HG03469 (cell line): ENCODE measurements around the gene CRACDL.
"Not testable (repeated sequence)": the region's sequence is repeated elsewhere in the genome, so short reads cannot be mapped to it uniquely, and the experiment has no call there.

Source experiments
- ATAC-seq: cut with Tn5 transposase; IDR thresholded peaks from one replicate; pipeline ENCODE4 v1.9.1; 2021; ENCODE audit warnings: mild to moderate bottlenecking, moderate library complexity, moderate number of reproducible peaks; ENCODE audit not compliant: unreplicated experiment

CRACDL gene

DNA sequence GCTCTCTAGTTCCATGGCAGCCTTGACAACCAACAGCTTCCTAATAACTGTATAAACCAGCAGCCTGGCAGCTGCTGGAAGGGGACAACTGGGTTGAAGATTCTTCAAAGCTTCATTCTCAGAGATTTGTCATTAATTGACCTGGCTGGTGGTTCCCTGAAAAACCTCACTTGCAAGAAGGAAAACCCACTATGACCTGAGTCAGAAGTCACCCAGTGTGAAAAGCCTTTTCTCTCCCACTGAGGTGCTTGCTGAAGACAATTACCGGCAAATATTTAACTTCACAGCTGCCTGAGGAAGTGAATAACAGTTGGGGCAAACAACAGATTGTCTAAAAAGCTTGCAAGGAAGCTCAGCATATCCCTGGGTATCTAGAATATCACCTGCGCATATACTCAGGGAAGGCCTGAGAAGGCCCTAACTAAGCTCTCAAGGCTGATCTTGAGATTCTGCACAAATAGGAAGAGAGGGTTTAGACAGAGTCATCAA, 49.9 kb downstream of the CRACDL start:
- ATAC-seq, result no peak

DNA sequence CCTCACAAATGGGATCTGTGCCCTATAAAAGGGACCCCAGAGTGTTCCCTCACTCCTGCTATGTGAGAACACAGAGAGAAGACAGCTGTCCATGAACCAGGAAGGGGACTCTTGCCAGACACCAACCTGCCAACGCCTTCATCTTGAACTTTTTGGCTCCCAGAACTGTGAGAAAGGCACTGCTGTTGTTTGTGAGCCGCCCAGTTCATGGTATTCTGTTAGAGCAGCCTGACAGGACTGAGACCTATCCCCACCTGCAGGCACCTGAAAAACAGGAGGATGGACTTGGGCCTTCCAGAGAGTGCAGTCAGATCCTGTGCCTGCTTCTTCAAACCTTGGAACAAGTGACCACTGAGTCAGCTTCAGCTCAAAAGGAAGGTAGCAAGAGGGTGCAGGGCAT, 51.4 kb downstream of the CRACDL start:
- ATAC-seq, result no peak

DNA sequence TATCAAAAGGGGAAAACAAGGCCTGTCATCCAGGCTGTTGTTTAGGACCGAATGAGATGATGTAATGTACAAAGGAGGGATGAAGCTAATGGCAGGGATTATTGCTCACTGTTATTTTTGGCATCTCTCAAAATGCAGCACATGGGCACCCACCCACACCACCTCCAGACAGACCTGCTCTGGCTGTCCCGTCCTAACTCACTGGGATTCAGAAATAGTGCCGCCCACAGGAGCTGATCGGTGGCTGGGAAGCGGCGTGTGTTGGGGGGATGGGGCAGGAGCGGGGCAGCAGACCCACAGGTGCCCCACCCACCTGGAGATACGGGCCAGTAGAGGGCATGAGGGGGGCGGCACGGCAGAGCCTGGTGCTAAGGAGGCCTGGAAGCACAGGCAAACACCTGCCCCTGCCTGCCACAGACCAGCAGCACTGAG, 52.2 kb downstream of the CRACDL start:
- no peak for ATAC-seq

DNA sequence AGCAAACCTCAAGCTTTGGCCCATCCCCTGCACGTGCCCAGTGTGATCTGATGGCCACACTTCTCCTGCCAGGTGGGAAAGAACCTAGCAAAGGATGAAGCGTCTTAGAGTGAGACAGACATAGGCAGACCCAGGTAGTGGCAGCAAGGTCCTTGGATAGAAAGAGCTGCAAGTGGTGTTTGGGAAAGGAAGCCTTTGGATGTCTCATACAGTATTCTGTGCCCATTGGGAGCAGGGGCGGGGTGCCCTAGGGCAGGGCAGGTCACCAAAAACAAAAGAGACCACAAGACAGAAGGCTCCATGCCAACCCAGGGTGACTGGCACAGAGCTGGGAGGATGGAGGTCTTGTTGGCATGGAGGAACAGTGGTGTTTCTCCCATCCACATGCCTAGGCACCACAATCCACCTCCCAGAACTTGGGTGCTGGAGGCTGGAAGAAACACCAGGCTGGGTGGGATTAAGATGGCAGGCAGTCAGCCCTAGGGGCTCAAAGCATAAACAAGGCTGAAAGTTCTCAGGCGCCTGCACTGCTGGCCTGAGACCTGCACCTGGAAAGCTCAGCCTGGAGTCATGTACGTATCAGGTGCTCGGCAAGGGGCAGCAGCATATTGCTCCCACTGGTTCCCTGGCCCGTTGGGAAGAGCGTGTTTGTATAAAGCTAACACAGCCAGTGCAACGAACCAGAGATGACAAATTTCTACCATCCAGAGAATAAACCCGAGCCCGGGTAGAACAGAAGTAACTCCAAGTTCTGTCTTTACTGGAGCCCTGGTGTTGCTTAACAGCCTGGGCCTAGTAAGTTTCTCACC, 52.9 kb downstream of the CRACDL start:
- no peak for ATAC-seq

GRCh38 chr2:98882368-98882767, 53.7 kb downstream of the CRACDL start:
- ATAC-seq, result no peak

GRCh38 chr2:98881153-98881650, 54.8 kb downstream of the CRACDL start:
- no peak for ATAC-seq

GRCh38 chr2:98880266-98881152, 55.5 kb downstream of the CRACDL start:
- ATAC-seq, result no peak

DNA sequence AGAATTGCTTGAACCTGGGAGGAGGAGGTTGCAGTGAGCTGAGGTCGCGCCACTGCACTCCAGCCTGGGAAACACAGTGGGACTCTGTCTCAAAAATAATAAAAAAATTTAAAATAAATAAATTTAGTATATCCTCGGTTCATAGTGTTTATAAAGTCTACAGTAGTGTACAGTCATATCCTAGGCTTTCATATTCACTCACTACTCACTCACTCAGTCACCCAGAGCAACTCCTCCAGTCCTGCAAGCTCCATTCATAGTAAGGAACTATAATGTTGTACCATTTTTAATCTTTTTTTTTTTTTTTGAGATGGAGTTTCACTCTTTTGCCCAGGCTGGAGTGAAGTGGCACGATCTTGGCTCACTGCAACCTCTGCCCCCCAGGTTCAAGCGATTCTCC, 58.4 kb downstream of the CRACDL start:
- ATAC-seq, result not testable (repeated sequence)

DNA sequence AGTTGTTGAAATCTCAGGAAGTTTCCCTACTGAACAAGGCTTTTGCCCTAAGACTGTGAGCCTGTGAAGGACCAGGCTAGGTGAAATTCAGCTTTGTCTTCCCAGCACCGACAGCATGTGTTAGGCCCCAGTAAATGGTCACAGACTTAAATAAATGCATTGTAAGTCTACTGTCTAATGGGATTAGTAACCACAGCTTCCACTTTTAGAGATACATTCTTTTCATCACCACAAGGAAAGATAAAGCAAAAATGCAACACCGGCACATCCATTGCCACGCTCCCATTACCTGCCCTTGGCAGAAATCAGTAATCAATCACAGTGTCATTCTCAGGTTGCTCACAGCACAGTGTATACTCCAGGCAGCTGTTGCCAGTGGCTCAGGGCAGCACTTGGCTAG, 59.3 kb downstream of the CRACDL start:
- ATAC-seq, result no peak

DNA sequence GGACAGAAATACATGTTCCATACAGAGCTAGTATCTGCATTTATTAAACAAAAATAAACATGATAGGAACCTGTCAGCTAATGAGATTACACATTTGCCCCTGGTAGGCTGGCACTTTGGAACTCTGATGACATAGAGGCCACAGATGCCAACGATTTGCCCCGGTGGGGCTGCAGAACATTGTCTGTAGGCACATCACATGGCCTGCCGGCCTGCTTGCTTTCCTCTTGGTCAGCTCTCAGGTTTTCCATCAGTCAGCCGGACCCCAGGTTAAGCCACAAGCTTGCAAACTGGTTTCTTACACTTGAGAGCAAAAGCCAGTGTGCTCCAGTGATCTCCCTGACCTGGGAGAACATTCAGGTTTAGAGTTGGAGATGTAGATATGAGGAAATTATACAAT, 60.3 kb downstream of the CRACDL start:
- ATAC-seq, result no peak

DNA sequence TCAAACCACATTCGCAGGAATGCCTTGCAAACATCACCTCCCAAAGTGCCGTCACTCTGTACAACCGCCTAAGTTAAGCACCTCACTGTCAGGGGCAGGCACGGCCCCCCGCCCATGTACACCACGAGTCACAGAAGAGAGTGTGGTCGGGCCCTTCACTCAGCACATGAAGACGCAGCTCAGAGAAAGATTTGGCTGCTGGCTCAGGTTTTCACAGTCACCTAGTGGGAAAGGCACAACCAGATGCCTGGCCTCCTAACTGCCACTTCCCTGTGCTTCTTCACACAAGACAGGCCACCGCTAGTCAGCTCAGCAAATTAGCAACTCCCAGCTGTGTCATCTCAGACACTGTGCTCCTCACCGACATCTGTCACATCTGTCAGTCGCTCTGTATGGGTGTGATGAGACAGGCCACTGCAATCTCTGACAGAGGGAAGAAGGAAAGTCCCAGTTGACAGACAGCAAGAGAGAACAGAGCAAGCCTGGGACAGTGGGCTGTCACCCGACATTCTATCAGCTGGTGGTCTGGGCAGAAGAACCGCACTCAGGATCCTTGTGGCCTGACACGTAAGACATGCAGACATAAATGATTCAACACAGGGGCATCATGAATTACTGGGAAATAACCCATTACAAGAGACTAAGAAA, 60.8 kb downstream of the CRACDL start:
- ATAC-seq, result peak; percentile 42

GRCh38 chr2:98874186-98874689, 61.8 kb downstream of the CRACDL start:
- ATAC-seq, result no peak

DNA sequence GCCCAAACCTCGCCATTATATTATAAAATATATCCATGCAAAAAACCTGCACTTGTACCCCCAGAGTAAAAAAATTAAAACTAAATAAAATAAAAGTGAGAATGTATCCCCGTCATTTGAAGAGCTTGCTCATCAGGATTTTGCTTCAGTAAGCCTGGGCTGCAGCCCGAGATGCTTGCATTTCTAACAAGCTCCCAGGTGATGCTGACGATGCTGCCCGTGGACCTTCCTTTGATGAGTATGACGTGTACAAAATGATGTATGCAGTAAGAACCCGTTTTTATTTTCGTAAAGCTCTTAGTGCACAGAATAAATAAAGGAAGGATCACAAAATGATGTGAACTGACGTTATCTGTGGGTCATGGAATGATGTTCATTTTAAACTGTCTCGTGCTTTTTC, 63.5 kb downstream of the CRACDL start:
- ATAC-seq, result no peak

- no peak for ATAC-seq
Observed at GRCh38 chr2:98871506-98871905, 64.5 kb downstream of the CRACDL start.

DNA sequence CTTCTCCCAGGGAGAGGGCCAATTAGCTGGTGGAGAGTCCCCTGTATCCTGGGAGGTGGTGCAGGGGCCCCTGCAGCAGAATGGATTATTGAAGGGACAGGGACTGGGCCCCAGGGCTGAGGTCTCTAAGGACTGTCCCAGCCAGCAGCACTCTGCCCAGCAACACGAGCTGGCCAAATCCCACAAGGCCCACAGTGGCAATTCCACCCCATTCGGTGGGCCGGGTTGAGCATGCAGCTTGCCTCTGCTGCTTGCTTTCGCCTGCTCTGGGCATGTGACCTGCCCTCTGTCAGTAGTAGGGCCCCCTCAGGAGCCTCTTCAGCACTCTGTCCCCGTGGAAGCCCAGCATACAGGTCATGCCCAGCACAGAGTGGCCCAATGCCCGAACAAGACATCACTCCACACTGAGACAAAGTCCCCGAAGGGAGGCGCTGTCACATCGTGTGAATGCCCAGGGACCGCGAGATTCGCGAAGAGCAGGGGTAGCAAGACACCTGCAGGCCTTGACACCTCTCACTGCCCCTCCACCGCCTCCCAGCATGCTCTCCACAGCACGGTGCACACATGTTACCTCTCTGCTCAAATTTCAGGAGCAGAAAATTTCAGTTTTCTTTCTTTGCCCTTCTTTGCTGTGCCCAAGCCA, 65.4 kb downstream of the CRACDL start:
- ATAC-seq, result no peak

- ATAC-seq, result no peak
Observed at GRCh38 chr2:98869870-98870269, 66.2 kb downstream of the CRACDL start.

DNA sequence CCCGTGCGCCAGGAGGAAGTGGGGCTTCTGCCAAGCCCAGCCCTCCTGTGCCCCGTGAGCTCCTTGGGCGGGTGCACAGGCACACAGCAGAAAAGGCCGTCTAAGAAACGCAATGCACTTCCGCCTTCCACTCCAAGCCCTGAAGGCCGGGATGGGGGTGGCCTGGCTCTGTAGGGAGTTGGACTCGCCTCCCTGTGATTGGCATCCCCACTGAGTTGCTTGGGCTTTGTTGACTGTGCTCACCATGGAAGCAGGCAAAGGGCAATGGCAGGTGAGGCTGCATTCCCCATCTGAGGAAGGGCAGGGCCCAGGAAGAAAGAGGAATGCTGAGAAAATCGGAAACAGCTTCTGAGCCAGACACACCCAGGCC, 66.8 kb downstream of the CRACDL start:
- no peak for ATAC-seq

- ATAC-seq, result no peak
Observed at GRCh38 chr2:98868548-98869271, 67.3 kb downstream of the CRACDL start.

DNA sequence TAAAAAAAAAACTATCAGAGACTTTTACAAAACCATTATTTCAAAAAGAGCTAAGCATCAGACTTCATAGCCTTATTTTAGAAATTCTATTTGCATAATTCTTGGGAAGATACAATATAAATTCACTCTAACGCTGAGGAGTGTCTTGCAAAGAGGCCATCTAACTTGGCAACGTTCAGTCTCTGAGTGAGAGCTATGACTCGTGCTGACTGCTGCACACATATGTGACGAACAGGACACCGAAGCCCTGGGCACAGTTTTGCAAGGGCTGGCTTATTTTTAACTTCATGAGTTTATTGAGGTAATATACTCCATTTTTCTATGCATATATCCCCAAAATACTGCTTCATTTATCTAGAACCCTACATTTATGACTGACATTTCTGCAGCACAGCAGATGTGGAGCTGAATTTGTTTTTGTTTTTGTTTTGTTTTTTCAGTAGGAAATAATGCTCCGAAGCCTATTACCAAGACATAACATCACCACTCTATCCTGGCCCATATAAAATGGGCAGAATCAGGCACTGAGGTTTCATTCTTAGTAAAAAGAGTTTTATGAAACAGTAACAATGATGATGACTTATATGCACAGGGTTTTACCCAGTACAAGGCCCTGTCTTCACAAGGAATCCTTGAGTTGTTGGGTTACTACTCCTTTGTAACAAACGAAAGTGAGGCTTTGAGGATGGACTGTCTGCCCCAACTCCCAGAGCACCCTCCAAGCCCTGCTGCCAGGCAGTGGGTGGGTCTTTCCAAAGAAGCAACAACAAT, 68.3 kb downstream of the CRACDL start:
- no peak for ATAC-seq
